WTC11 (cell line): ENCODE measurements around the gene CMTM4. TPM values are rescaled to one million over a fixed set of nuclear protein-coding genes. Genes with fewer than 3 reads are reported as not detected.

ENCODE experiments used
- ATAC-seq: fragments of 200-7000 bp; cut with Tn5 transposase; 2 replicates; pipeline ENCODE4 v1.10.0; 2021; ENCODE audit warnings: mild to moderate bottlenecking, moderate library complexity
- CTCF ChIA-PET: fragments of 300-600 bp; sonication (Branson Sonifier 250); formaldehyde crosslinking; loops from one replicate; lab custom pipeline; 2021; ENCODE audit warnings: antibody characterized with exemption; lab: Charles Lee
- POLR2A ChIA-PET: fragments of 350-600 bp; sonication (Branson Sonifier 250); formaldehyde crosslinking; loops from one replicate; lab custom pipeline; 2021; ENCODE audit warnings: antibody characterized with exemption; lab: Charles Lee
- DNase-seq: peaks from one replicate; pipeline ENCODE4 v3.0.0; 2021; ENCODE audit warnings: low spot score
- H3K27ac Mint-ChIP-seq: 2 replicates; pipeline ENCODE4 v1.8.0; 2021; ENCODE audit warnings: mixed read lengths
- H3K27me3 Mint-ChIP-seq: 2 replicates; pipeline ENCODE4 v1.8.0; 2021; ENCODE audit warnings: low read depth, mild to moderate bottlenecking, moderate library complexity, mixed read lengths
- H3K36me3 Mint-ChIP-seq: 2 replicates; pipeline ENCODE4 v1.8.0; 2021; ENCODE audit warnings: mixed read lengths
- H3K4me1 Mint-ChIP-seq: 2 replicates; pipeline ENCODE4 v1.8.0; 2022; ENCODE audit warnings: mixed read lengths
- H3K4me3 Mint-ChIP-seq: 2 replicates; pipeline ENCODE4 v1.8.0; 2021; ENCODE audit warnings: mild to moderate bottlenecking, moderate library complexity, mixed read lengths
- H3K9me3 Mint-ChIP-seq: 2 replicates; pipeline ENCODE4 v1.8.0; 2021; ENCODE audit warnings: mixed read lengths
- CREM ChIP-seq: sonication (generic); formaldehyde crosslinking; IDR thresholded peaks from 2 replicates; pipeline ENCODE4 v1.8.1; 2022; ENCODE audit warnings: mild to moderate bottlenecking, missing genetic modification reagents, moderate library complexity
- FOXJ3 ChIP-seq: sonication (generic); formaldehyde crosslinking; IDR thresholded peaks from 2 replicates; pipeline ENCODE4 v1.9.0; 2021; ENCODE audit warnings: missing genetic modification reagents, mild to moderate bottlenecking, borderline replicate concordance
- FOXP1 ChIP-seq: sonication (generic); formaldehyde crosslinking; IDR thresholded peaks from 2 replicates; pipeline ENCODE4 v1.8.0; 2022; ENCODE audit warnings: missing genetic modification reagents, mild to moderate bottlenecking, moderate library complexity, borderline replicate concordance
- JUN ChIP-seq: sonication (generic); formaldehyde crosslinking; IDR thresholded peaks from 2 replicates; pipeline ENCODE4 v1.8.0; 2023; ENCODE audit warnings: mild to moderate bottlenecking, missing genetic modification reagents
- MYBL2 ChIP-seq: sonication (generic); formaldehyde crosslinking; IDR thresholded peaks from 2 replicates; pipeline ENCODE4 v1.8.1; 2023; ENCODE audit warnings: mild to moderate bottlenecking, moderate library complexity, missing genetic modification reagents
- NR2C2 ChIP-seq: sonication (generic); formaldehyde crosslinking; IDR thresholded peaks from 2 replicates; pipeline ENCODE4 v1.8.0; 2022; ENCODE audit warnings: mild to moderate bottlenecking, missing genetic modification reagents
- OVOL2 ChIP-seq: fragments of 250-450 bp; sonication (Bioruptor Pico); IDR thresholded peaks from 2 replicates; pipeline ENCODE4 v1.9.0; 2021; ENCODE audit warnings: mild to moderate bottlenecking, borderline replicate concordance
- PRRX2 ChIP-seq: fragments of 250-450 bp; sonication (Bioruptor Pico); IDR thresholded peaks from 2 replicates; pipeline ENCODE4 v1.8.0; 2021; ENCODE audit warnings: mild to moderate bottlenecking
- RELA ChIP-seq: sonication (generic); formaldehyde crosslinking; IDR thresholded peaks from 2 replicates; pipeline ENCODE4 v1.8.1; 2022; ENCODE audit warnings: missing genetic modification reagents, mild to moderate bottlenecking, borderline replicate concordance
- SMAD3 ChIP-seq: sonication (generic); formaldehyde crosslinking; IDR thresholded peaks from 2 replicates; pipeline ENCODE4 v1.8.0; 2022; ENCODE audit warnings: missing genetic modification reagents, mild to moderate bottlenecking, borderline replicate concordance
- TCF7 ChIP-seq: sonication (generic); formaldehyde crosslinking; IDR thresholded peaks from 2 replicates; pipeline ENCODE4 v1.8.0; 2022; ENCODE audit warnings: mild to moderate bottlenecking, low read depth, missing genetic modification reagents, moderate library complexity
- ZNF138 ChIP-seq: sonication (generic); formaldehyde crosslinking; conservative IDR thresholded peaks from 2 replicates; pipeline ENCODE4 v1.8.1; 2022; ENCODE audit warnings: mild to moderate bottlenecking, moderate library complexity, missing genetic modification reagents
- ZNF263 ChIP-seq: sonication (generic); formaldehyde crosslinking; IDR thresholded peaks from 2 replicates; pipeline ENCODE4 v1.8.1; 2022; ENCODE audit warnings: low read depth, mild to moderate bottlenecking, moderate library complexity, missing genetic modification reagents
- total RNA-seq: library from RNA; stranded (reverse); gene quantifications from 3 replicates; pipeline ENCODE4 v1.2.3, GENCODE V29; 2021
- TF ChIP-seq, protein P1 (sequence below): fragments of 250-450 bp; sonication (Bioruptor Pico); IDR thresholded peaks from 2 replicates; pipeline ENCODE4 v1.9.0; 2021; ENCODE audit warnings: mild to moderate bottlenecking, borderline replicate concordance
- TF ChIP-seq, protein P2 (sequence below): sonication (generic); formaldehyde crosslinking; IDR thresholded peaks from 2 replicates; pipeline ENCODE4 v1.8.0; 2022; ENCODE audit warnings: mild to moderate bottlenecking, missing genetic modification reagents
- TF ChIP-seq, protein P3 (sequence below): sonication (generic); formaldehyde crosslinking; IDR thresholded peaks from 2 replicates; pipeline ENCODE4 v1.8.1; 2022; ENCODE audit warnings: mild to moderate bottlenecking, missing genetic modification reagents, moderate library complexity, borderline replicate concordance
- TF ChIP-seq, protein P4 (sequence below): sonication (generic); formaldehyde crosslinking; IDR thresholded peaks from 2 replicates; pipeline ENCODE4 v1.8.0; 2023; ENCODE audit warnings: missing genetic modification reagents

Gene CMTM4
- total RNA-seq, 1 experiment from 2014 or later, result 56.2 TPM

DNA sequence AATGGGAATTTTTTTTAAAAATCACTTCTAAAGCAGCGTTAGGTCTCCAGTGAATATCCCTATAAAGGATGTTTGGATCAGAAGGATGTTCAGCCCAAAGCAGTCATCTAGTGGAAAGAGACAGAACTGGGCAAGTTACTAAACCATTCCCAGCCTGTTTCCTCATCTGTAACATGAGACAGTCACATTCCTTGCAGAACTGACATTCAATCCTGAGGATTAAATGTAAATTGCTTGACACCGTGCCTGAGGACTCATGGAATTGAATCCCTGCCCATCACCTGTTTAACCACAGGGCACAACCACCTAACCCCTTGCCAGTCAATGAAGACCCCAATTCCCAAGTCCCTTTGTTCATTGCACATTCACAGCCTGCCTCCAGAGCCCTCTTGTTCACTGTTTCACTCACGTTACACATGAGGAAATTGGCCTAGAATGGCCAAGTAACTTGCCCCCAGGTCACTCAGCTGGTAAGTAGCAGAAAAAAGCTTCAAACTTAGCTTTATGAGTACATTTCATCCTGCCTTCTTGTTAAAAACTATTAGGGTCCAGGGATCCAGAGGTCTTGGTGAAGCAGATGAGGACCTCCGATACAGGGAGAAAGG lies 115.8 kb downstream of the CMTM4 start:
- Mint-ChIP-seq H3K27ac (no peak overlapping the region), H3K27me3 (peaks cover 49% of the 10 kb centered on the region), H3K36me3 (no peaks in the 10 kb centered on the region), H3K9me3 (no peaks in the 10 kb centered on the region), H3K4me1 (peaks cover 29% of the 10 kb centered on the region), H3K4me3 (no peak overlapping the region)
- ChIA-PET POLR2A (no interaction called here), CTCF (interaction anchor here (1.3 to 2.6 kb wide), 3 partner anchors 8 to 70 kb away, joined by 3 to 23 read pairs (median 5); no protein-coding TSS in a partner anchor)
- TF ChIP-seq ZNF138, result no peak
- TF ChIP-seq CREM (CRISPR knock-in tag), result no peak
- no peak for TF ChIP-seq OVOL2 (CRISPR knock-in tag)
- TF ChIP-seq ZNF263 (CRISPR knock-in tag), result no peak
- TF ChIP-seq, protein P1, sequence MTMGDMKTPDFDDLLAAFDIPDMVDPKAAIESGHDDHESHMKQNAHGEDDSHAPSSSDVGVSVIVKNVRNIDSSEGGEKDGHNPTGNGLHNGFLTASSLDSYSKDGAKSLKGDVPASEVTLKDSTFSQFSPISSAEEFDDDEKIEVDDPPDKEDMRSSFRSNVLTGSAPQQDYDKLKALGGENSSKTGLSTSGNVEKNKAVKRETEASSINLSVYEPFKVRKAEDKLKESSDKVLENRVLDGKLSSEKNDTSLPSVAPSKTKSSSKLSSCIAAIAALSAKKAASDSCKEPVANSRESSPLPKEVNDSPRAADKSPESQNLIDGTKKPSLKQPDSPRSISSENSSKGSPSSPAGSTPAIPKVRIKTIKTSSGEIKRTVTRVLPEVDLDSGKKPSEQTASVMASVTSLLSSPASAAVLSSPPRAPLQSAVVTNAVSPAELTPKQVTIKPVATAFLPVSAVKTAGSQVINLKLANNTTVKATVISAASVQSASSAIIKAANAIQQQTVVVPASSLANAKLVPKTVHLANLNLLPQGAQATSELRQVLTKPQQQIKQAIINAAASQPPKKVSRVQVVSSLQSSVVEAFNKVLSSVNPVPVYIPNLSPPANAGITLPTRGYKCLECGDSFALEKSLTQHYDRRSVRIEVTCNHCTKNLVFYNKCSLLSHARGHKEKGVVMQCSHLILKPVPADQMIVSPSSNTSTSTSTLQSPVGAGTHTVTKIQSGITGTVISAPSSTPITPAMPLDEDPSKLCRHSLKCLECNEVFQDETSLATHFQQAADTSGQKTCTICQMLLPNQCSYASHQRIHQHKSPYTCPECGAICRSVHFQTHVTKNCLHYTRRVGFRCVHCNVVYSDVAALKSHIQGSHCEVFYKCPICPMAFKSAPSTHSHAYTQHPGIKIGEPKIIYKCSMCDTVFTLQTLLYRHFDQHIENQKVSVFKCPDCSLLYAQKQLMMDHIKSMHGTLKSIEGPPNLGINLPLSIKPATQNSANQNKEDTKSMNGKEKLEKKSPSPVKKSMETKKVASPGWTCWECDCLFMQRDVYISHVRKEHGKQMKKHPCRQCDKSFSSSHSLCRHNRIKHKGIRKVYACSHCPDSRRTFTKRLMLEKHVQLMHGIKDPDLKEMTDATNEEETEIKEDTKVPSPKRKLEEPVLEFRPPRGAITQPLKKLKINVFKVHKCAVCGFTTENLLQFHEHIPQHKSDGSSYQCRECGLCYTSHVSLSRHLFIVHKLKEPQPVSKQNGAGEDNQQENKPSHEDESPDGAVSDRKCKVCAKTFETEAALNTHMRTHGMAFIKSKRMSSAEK, result no peak
- ATAC-seq, result peak; percentile 63
- no peak for DNase-seq

DNA sequence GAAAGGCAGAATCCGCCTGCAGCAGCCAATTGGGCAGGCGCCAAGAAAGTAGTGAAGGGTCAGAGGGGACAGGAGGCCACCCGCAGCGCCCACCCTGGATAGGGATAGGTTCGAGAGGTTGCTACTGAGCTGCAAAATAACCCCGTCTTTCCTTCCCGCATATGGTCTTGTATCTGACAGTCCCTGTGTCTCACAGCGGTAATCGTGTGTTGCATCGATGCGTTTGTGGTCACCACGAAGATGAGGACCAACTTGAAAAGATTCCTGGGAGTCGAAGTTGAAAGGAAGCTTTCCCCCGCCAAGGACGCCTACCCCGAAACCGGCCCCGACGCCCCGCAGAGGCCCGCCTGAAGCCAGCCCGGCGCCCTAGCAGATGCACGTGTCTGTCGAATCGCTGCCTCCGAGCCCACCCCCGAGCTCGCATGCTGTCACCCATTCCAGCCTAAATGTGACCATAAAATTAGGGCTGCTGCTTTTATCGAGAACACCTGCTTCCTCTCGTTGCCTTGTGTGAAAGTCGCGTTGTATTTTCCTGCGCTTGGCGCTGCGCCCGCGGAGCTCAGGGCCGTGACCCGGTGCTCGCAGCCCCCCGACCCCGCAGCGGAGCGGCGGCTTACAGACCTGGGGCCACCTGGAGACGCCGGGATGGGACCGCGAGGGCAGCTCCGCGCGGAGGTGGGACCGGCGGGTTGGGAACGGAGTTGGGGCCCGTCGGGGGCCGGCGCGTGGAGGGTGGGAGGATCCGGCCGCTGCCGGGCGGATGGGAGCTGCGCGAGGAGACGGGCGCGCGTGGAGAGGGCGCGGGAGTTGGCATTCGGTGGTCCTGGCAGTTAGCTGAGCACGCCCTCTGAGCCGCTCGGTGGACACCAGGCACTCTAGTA lies 117.7 kb downstream of the CMTM4 start, which contains the start of gene CMTM2:
Gene CMTM2 (plus strand): TSS at position 813 of the 881 bp plus-strand sequence. CDS start 145 bp downstream, outside the sequence.
- TF ChIP-seq FOXJ3 (CRISPR knock-in tag), result no peak
- TF ChIP-seq, protein P2, sequence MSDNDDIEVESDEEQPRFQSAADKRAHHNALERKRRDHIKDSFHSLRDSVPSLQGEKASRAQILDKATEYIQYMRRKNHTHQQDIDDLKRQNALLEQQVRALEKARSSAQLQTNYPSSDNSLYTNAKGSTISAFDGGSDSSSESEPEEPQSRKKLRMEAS (CRISPR knock-in tag), result peak; percentile 80
- TF ChIP-seq JUN, result no peak
- TF ChIP-seq, protein P3, sequence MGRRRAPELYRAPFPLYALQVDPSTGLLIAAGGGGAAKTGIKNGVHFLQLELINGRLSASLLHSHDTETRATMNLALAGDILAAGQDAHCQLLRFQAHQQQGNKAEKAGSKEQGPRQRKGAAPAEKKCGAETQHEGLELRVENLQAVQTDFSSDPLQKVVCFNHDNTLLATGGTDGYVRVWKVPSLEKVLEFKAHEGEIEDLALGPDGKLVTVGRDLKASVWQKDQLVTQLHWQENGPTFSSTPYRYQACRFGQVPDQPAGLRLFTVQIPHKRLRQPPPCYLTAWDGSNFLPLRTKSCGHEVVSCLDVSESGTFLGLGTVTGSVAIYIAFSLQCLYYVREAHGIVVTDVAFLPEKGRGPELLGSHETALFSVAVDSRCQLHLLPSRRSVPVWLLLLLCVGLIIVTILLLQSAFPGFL (CRISPR knock-in tag), result no peak
- peak; percentile 48; the same call in 1 of the 2 replicates for TF ChIP-seq FOXP1 (CRISPR knock-in tag)
- no peak for TF ChIP-seq NR2C2 (CRISPR knock-in tag)
- no peak for TF ChIP-seq RELA (CRISPR knock-in tag)
- no peak for TF ChIP-seq TCF7 (CRISPR knock-in tag)
- no peak for TF ChIP-seq OVOL2 (CRISPR knock-in tag)
- TF ChIP-seq CREM (CRISPR knock-in tag), result 0 out of 2 replicates have a peak, but pooled peaks have one; percentile 36
- no peak for TF ChIP-seq PRRX2 (CRISPR knock-in tag)
- TF ChIP-seq MYBL2, result no peak
- TF ChIP-seq, protein P4, sequence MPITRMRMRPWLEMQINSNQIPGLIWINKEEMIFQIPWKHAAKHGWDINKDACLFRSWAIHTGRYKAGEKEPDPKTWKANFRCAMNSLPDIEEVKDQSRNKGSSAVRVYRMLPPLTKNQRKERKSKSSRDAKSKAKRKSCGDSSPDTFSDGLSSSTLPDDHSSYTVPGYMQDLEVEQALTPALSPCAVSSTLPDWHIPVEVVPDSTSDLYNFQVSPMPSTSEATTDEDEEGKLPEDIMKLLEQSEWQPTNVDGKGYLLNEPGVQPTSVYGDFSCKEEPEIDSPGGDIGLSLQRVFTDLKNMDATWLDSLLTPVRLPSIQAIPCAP (CRISPR knock-in tag), result no peak
- no peak for TF ChIP-seq SMAD3 (CRISPR knock-in tag)
- DNase-seq (peak; percentile 53), ATAC-seq (peak; percentile 70)
- Mint-ChIP-seq H3K27me3 (peaks cover 49% of the 10 kb centered on the region), H3K36me3 (no peaks in the 10 kb centered on the region), H3K4me1 (peaks cover 27% of the 10 kb centered on the region), H3K27ac (no peak within 1 kb of the TSS), H3K9me3 (no peaks in the 10 kb centered on the region), H3K4me3 (peak within 1 kb of the TSS; percentile 60)
- ChIA-PET CTCF (interaction anchor here (0.5 to 2.6 kb wide), 9 partner anchors 8 to 235 kb away, joined by 3 to 23 read pairs (median 5); partner anchors contain the start of gene CKLF), POLR2A (interaction anchor here (1.2 to 1.7 kb wide), 2 partner anchors 11 to 27 kb away, joined by 3 to 5 read pairs; partner anchors contain the start of gene CKLF)
